T47D (cell line): ENCODE data around the gene SF3B3.
A peak's percentile ranks its signal among the peaks of the same experiment; 100 is the strongest.
"Not testable (repeated sequence)": the region's sequence is repeated elsewhere in the genome, so short reads cannot be mapped to it uniquely, and the experiment has no call there.

ENCODE experiments used
- DNase-seq, 2 experiments: peaks; one replicate each; pipeline versions ENCODE4 v3.0.0 to v3.0.0-alpha.2; 2011 to 2012; ENCODE audit warnings: low read depth in 1 of 2, low spot score in 1 of 2
- JUND ChIP-seq: IDR thresholded peaks from 2 replicates; pipeline ENCODE4 v1.6.1; 2012; ENCODE audit warnings: low read depth
- in situ Hi-C: cut with HindIII; loops from 2 replicates; pipeline ENCODE4 v1.10.0; 2016; ENCODE audit warnings: low sequenced_read_pairs, low pct_unique_long_range_greater_than_20kb

SF3B3 gene

DNA sequence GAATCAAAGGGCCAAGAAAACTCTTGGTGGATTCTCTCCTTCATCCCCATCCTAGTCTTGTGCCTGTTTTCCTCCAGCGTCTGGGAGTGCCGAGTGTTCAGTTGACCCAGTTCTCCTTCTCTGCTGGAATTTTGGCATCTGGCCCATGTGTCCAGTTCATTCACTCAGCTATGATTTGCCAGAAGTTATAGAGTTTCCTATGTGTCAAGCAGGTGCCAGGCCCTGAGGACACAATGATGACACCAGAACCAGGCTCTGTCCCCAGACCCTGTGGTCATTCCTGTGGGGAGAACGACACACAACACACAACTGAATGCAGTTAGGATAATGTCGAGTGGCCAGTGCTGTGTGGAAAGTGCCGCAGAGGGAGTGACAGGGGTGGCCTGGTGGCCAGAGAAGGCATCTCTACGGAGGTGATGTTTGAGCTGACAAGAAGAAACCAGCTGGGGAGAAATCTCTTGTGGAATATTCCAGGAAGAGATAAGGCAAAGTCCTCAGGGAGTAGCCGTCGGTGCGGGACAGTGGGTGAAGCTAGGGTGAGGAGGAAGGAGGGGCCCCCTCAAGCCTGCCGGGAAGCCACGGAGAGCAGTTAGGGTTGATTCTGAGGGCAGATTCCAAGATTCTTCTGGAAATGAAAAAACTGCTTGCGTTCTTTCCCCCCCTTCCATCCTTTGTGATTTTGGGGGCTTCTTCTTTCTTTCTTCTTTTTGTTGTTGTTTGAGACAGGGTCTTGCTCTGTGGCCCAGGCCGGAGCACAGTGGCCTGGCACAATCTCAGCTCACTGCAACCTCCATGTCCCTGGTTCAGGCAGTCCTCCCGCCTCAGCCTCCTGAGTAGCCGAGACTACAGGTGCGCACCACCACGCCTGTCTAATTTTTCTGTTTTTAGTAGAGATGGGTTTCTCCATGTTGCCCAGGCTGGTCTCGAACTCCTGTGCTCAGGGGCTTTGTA lies 86.9 kb downstream of the SF3B3 start:
- TF ChIP-seq JUND: no peak
- in situ Hi-C loops: no loop called here
- DNase-seq: peak in 1 of 2 experiments; percentile 67

DNA sequence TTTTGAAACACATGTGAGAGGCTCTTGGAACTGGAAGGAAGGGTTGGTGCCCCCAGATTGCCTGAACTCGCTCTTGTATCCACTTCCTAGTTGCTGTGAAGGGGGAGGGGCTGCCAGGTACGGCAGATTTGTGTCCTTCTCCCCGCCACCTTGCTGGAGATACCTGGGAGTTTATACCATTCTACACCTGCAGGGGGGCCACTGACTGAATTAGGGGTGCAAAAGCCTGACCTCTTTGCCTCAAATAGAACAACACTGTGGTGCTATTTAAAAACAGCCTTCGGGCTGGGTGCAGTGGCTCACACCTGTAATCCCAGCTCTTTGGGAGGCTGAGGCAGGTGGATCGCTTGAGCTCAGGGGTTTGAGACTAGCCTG lies 87.6 kb downstream of the SF3B3 start:
- DNase-seq: no peak
- TF ChIP-seq JUND: no peak
- in situ Hi-C loops: no loop called here

DNA sequence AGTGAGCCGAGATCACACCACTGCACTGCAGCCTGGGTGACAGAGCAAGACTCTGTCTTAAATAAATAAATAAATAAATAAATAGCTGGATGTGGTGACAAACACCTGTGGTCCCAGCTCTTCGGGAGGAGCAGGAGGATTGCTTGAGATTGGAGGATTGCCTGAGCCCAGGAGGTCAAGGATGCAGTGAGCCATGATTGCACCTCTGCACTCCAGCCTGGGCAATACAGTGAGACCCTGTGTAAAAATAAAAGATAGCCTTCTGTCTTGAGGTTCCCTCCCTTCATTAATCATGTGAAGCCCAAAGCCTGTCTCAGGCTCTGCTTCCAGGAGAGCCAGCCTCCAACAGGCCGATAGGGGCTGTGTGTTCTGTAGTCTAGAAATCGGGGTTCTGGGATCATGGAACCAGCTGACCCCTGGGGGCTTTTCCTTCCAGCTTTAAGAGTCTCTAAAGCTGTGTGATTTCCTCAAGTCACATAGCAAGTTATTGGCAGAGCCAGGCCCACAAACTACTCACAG lies 88.2 kb downstream of the SF3B3 start:
- no peak for TF ChIP-seq JUND
- in situ Hi-C loops: no loop called here
- no peak for DNase-seq

DNA sequence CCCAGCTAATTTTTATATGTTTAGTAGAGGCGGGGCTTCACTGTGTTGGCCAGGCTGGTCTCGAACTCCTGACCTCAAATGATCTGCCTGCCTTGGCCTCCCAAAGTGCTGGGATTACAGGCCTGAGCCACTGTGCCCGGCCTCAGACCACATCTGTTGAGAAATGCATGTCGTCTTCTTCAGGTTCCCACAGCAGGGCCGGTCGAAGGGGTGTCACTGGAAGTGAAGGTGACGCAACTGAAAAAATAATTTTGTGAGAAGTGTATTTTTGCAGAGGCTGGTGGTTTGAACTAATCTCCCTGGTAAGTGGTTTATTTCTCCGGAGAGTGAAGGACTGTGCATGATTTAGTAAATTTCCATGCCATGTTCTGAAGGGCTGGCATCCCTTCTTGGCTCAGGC lies 89.3 kb downstream of the SF3B3 start:
- in situ Hi-C loops: no loop called here
- DNase-seq: no peak
- no peak for TF ChIP-seq JUND

DNA sequence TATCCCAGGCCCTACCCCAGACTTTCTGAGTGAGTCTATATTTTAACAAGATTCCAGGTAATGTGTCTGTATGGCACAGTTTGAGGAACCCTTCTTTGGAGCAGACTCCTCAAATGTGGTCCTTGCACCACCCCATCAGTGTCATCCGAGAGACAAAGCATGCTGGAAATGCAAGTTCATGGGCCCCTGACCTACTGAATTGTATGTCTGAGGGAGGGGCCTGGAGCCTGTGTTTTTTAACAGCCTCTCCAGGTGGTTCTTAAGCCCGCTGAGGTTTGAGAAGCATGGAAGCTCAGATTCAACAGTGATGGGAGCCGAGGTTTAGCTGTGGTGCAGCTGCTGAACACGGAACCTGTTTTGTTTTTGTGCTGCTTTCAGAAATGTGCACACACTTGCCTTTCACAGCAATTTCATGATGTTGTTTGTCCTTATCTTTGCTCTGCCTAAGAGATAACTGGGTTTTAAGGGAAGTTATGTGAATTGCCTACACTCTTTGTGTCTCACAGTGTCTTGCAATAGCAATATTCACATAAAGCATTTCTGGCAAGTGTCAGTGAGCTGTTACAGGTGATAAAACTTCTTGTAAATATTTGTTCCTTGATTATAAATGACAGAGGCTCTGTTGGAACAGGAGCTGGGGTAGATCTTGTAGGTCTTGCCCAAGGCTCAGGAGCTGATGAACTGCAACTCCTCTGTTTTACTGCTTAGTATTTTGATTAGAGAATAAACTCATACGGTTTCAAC lies 90.8 kb downstream of the SF3B3 start:
- peak; percentile 19 to 30 for DNase-seq
- in situ Hi-C loops: no loop called here
- TF ChIP-seq JUND: no peak

DNA sequence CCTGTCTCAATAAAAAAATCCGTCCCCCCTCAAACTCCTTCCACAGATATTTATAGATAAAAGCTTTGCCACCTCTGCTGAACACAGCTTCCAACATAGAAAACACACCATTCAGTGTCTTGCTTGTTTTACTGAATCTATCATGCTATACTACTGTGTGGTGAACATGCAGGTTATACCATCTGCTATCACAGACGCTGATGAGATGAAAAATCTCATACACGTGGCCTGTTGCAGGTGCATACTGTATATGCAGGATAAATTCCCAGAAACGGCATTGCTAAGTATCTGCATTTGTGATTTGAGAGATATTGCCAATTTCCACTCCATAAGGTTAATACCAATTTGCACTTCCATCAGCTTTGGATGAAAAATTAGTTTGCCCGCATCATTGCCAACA lies 92.3 kb downstream of the SF3B3 start:
- DNase-seq: no peak
- no peak for TF ChIP-seq JUND
- in situ Hi-C loops: no loop called here

DNA sequence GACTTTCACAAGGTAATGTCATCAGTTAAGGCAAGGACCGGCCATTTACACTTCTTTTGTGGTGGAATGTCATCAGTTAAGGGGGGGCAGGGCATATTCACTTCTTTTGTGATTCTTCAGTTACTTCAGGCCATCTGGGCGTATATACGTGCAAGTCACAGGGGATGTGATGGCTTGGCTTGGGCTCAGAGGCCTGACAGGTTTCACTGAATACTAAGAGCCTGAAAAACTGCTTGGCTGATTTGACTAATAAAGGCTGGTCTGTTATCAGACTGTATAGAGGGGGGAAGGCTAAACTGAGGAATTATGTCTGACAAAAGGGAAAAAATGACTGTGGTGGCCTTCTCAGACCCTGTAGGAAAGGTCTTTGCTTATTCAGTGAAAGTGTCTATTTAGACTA lies 98.2 kb downstream of the SF3B3 start:
- DNase-seq, in situ Hi-C loops: not testable (repeated sequence)
